T-helper 1 cell (primary cell): Measurements from ENCODE around the gene OR56A3.

ENCODE experiments used
- DNase-seq, 5 donors: peaks; one replicate each; pipeline ENCODE4 v3.0.0-alpha.2; 2012 to 2020

Gene OR56A3

GRCh38 chr11:5983443-5983842, 41.4 kb downstream of the OR56A3 start:
- DNase-seq = no peak

DNA sequence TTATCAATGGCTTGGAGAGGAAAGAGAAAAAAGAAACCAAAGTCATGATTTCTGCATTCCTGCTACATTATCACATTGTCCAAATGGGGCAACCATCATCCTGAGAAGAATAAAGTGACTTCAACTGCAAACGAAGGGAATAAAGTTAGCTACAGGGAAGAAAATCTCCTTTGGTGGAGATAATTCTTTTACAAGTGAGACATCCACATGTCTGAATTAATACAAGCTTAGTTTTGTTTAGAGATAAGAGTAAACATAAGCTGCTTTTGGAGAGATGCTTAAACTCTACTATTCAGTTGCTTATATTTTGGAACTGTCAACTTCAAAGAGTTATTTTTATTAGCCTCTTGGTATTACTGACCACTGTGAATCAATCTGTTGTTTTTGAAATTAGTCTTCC, 44.8 kb downstream of the OR56A3 start, which contains the start of gene OR52L1:
Gene OR52L1 (minus strand): TSS at position 101 of the 400 bp plus-strand sequence. CDS start 55 bp downstream, at position 46.
- DNase-seq = no peak

DNA sequence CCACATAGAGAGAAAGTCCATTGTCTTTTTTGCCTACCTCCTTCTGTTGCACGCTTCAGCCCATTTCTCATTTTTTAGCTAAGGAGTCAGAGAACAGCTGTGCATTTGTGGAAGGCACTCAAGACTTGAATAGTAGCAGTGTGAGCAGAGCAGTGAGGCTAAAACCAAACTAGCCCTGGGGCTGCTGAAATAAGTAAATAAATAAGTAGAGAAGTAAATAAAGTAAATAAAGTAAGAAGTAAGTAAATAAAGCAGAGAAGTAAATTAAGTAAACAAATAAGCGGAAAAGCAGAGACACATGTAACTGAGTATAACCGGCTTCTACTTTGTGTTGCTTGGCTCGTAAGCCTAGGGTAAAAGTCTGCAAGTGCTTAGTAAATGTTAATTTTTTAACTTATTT, 47.2 kb downstream of the OR56A3 start:
- DNase-seq = no peak

DNA sequence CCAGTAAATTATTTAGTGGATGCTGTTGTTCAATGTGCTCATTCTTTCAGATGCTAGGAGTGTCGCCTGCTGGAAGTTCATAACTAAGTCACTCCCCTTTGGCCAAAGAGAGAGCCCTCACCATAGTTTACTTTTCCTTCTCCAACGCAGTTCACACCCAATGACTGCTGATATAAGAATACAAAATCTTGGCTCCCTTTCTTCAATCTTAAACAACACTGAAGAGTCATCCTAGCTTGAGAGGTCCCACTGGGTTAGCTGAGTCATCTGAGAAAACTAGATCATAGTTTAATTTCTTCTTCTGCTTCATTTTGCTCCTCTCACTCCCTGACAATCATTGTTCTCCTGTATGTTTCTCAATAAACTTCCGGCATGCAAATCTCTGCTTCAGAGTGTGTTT, 50.1 kb downstream of the OR56A3 start:
- no peak for DNase-seq

GRCh38 chr11:5992604-5993251, 50.7 kb downstream of the OR56A3 start:
- DNase-seq = no peak

DNA sequence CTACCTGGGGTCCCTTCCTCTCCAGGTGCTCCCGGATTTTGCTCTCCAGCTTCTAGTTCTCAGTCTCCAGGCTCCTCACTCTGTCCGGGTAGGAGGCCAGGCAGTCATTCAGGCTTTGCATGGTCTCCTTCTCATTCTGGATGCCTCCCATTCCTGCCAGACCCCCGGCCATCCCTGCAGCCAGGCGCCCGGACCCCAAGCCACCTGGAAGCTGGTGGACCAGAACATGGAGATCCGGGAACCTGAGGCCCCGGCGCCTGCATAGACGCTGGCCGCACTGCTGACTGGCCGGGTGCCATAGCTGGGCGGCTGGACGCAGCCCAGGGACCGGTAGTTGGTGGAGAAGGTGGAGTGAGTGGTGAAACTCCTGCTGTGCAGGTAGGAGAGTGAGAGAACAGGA, 52.7 kb downstream of the OR56A3 start:
- no peak for DNase-seq
